Mucosa of rectum (tissue), 2 donors: ENCODE results near the gene ATXN1.
"Not testable (repeated sequence)": the region's sequence is repeated elsewhere in the genome, so short reads cannot be mapped to it uniquely, and the experiment has no call there.

Source experiments
- H3K27ac ChIP-seq, 2 donors: one replicate each; pipeline ENCODE4 v1.7.0; 2013; ENCODE audit warnings: inconsistent platforms in 2 of 2, low read depth in 2 of 2, low read length in 2 of 2
- H3K27me3 ChIP-seq, 2 donors: one replicate each; pipeline ENCODE4 v1.7.0; 2013; ENCODE audit warnings: low read length in 2 of 2; ENCODE audit not compliant: control insufficient read depth in 2 of 2, insufficient read depth in 2 of 2
- H3K36me3 ChIP-seq, 2 donors: one replicate each; pipeline ENCODE4 v1.7.0; 2013; ENCODE audit warnings: low read length in 2 of 2; ENCODE audit not compliant: control insufficient read depth in 2 of 2, insufficient read depth in 2 of 2
- H3K4me1 ChIP-seq, 2 donors: one replicate each; pipeline ENCODE4 v1.7.0; 2013; ENCODE audit warnings: low read length in 2 of 2, mild to moderate bottlenecking in 1 of 2; ENCODE audit not compliant: control insufficient read depth in 2 of 2, insufficient read depth in 2 of 2
- H3K4me3 ChIP-seq, 2 donors: one replicate each; pipeline ENCODE4 v1.7.0; 2013; ENCODE audit warnings: low read length in 2 of 2
- H3K9ac ChIP-seq, 2 donors: one replicate each; pipeline ENCODE4 v1.7.0; 2013; ENCODE audit warnings: low read length in 2 of 2, low read depth in 1 of 2, mild to moderate bottlenecking in 1 of 2
- H3K9me3 ChIP-seq, 2 donors: one replicate each; pipeline ENCODE4 v1.7.0; 2013; ENCODE audit warnings: low read length in 2 of 2; ENCODE audit not compliant: control insufficient read depth in 2 of 2
- donor health status: healthy.
- donor health status: Normal muscosa, but diverticular disease.

The ATXN1 gene

DNA sequence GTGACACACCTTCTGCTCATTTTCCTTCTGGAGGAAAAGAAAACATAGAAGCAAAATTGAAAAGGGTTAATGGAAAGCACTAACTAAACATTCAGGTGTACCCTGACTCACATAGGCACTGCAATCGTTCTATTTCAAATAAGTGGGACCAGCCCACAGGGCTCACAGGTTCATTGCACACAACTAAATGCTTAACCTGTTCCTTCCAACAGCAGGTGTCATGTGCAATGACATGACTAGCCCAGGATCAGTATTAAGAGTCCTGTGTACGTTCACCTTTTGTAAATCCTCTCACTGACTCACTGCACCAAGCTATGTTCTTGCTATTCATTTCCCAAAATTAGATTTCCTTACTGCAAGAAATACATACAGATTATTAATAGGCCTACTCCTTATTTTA, 371.6 kb downstream of the ATXN1 start:
- H3K36me3 ChIP-seq: no peaks in the 10 kb centered on the region
- H3K9ac ChIP-seq: no peak overlapping the region
- H3K27ac ChIP-seq: no peak overlapping the region
- H3K9me3 ChIP-seq: no peaks in the 10 kb centered on the region
- H3K4me1 ChIP-seq: no peaks in the 10 kb centered on the region
- H3K27me3 ChIP-seq: no peaks in the 10 kb centered on the region
- H3K4me3 ChIP-seq: no peak overlapping the region

DNA sequence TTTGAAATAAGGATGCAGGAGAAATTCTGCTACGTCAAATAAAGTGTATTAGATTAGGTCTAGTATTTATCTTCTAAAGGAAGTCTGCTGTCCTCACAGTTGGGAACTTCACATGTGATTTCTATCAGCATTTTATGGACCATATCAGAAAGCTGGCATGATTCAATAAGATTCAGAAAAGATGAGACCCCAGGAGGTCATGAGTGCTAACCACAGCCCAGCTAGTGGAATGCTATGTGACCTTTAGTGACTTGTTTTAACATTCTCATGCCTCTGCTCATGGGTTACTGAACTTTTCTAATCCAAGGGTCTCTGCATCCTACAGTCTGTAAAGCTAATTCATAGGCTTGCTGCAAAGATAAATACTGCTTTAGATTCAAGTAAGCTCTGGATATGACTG, 372.8 kb downstream of the ATXN1 start:
- H3K9ac ChIP-seq: no peak overlapping the region
- no peaks in the 10 kb centered on the region for H3K27me3 ChIP-seq
- no peaks in the 10 kb centered on the region for H3K4me1 ChIP-seq

DNA sequence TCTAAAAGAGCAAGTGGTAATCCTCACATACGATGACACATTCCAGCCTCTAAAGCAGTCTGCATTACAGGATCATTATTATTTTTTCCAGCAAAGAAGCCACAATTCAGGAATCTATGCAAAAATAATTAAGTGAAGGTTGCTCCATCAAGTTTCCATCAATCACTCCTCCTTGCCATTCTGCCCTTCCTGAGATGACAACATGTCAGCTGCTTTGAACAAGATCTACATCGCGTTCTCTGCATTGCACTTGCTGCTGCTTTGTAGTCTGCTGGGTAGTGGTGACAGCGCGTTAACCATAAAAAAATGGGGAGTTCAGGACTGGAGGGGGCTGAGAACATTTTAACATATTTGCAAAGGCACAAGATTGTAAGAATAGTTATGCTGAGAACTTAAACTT, 375.2 kb downstream of the ATXN1 start:
- Histone ChIP-seq H3K27ac (no peak overlapping the region), H3K36me3 (no peaks in the 10 kb centered on the region), H3K4me1 (no peaks in the 10 kb centered on the region), H3K9ac (no peak overlapping the region), H3K27me3 (no peaks in the 10 kb centered on the region), H3K9me3 (no peaks in the 10 kb centered on the region), H3K4me3 (no peak overlapping the region)

More for the DNA sequence above, 372.8 kb downstream of the ATXN1 start:
- H3K36me3 ChIP-seq: no peaks in the 10 kb centered on the region
- H3K9me3 ChIP-seq: no peaks in the 10 kb centered on the region
- no peak overlapping the region for H3K27ac ChIP-seq
- no peak overlapping the region for H3K4me3 ChIP-seq

DNA sequence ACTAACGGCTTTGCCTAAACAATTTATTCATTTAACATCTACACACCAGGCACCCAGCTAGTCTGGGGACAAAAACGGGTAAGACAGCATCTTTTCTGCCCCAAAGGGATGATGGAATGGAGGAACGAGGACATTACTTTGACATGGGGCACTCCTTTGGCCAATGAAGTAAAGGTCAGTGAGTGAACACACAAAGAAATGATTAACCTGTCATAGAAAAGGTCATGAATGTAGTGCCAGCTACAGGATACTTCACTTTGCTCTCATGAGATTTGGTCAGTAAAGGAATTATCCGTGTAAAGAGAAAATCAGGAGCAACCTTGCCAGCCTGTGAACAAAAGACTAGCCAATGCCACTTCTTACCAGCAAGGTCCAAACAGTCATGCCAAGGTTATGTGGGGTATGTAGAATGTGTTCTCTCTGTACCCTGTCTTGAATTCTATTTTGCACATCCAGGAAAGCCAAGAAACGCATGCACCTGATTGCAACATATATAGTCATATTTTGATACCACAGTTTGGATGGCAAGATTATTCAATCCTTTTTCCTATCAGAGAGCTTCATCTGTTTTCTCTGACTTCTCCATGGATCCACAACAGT, 377.6 kb downstream of the ATXN1 start:
- H3K4me3 ChIP-seq: no peak overlapping the region
- H3K36me3 ChIP-seq: no peaks in the 10 kb centered on the region
- no peak overlapping the region for H3K27ac ChIP-seq

DNA sequence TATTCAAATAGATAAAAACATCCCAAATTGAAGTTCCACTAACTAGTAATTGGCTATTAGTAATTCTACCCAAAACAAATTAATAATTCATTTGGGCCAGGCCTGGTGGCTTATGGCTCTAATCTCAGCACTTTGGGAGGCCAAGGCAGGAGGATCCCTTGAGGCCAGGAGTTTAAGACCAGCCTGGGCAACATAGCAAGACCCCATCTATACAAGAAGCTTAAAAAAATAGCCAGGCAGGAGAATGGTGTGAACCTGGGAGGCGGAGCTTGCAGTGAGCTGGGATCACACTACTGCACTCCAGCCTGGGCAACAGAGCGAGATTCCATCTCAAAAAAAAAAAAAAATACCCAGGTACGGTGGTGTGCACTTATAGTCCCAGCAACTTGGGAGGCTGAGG, 379.3 kb downstream of the ATXN1 start:
- H3K9ac ChIP-seq, H3K27me3 ChIP-seq, H3K4me3 ChIP-seq, H3K9me3 ChIP-seq, H3K4me1 ChIP-seq, H3K36me3 ChIP-seq, H3K27ac ChIP-seq: not testable (repeated sequence)

More for the DNA sequence above, 377.6 kb downstream of the ATXN1 start:
- no peaks in the 10 kb centered on the region for H3K4me1 ChIP-seq
- no peaks in the 10 kb centered on the region for H3K9me3 ChIP-seq
- H3K9ac ChIP-seq: no peak overlapping the region
- H3K27me3 ChIP-seq: no peaks in the 10 kb centered on the region

DNA sequence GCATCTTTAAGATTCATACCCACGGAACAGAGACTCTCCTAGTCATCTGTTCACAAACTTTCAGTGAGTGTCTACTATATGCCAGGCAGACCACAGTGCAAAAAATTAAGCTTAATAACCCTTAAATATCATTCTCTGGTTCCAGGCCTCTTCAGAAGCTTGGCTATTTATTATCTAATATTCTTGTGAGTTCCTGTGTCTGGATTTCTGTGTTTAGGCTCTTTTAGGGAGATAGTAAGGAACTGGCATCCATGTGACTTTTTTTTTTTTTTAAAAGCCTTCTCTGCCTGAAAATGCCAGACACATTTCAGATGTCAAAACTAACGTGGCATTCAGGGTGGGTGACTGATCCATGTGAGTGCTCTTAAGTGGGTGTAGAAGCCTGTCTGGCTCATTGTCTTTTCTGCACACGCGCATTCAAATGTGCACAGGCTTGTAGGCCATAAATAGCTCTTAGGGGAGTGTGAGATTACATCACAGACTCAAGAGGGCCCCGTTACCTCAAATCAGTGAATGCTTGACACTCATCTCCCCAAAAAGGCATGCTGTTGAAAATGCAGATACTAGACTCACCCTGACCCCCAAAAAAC, 380.9 kb downstream of the ATXN1 start:
- Histone ChIP-seq H3K27ac (no peak overlapping the region), H3K9me3 (no peaks in the 10 kb centered on the region), H3K27me3 (no peaks in the 10 kb centered on the region), H3K4me3 (no peak overlapping the region), H3K36me3 (no peaks in the 10 kb centered on the region), H3K9ac (no peak overlapping the region), H3K4me1 (no peaks in the 10 kb centered on the region)

DNA sequence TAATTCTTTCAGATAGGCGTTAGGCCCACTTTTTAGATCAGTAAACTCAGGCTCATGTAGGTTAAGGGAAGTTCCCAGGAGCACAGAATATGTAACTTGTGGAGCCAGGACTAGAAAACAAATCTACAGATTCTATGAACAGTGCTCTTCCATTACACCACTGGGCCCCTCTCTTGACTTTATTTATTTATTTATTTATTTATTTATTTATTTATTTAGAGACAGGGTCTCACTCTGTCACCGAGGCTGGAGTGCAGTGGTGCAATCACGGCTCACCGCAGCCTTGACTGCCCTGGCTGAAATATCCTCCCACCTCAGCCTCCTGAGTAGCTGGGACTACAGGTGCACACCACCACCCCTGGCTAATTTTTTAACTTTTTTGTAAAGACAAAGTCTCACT, 382.9 kb downstream of the ATXN1 start:
- not testable (repeated sequence) for H3K27ac ChIP-seq, H3K4me3 ChIP-seq, H3K36me3 ChIP-seq, H3K4me1 ChIP-seq, H3K9me3 ChIP-seq, H3K9ac ChIP-seq, H3K27me3 ChIP-seq

DNA sequence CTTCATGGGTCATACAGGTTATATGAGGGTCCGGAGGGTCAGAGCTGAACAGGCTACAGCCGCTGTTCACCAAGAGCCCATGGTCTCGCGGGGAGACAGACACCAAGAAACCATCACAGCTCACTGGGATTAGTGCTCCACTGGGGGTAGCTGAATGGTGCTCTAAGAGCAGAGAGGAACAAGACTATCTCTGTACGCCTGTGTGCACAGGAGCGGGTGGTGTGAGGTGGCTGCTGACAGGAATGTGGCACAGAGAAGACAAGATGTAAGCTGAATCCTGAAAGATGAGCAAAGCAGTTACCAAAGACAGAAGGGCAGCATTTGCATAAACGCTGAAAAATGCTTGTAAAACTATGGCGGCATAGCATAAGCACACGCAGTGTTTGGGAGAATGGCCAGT, 383.8 kb downstream of the ATXN1 start:
- Histone ChIP-seq H3K4me1 (no peaks in the 10 kb centered on the region), H3K27ac (no peak overlapping the region), H3K9me3 (no peaks in the 10 kb centered on the region), H3K9ac (no peak overlapping the region), H3K27me3 (no peaks in the 10 kb centered on the region), H3K4me3 (no peak overlapping the region), H3K36me3 (no peaks in the 10 kb centered on the region)

DNA sequence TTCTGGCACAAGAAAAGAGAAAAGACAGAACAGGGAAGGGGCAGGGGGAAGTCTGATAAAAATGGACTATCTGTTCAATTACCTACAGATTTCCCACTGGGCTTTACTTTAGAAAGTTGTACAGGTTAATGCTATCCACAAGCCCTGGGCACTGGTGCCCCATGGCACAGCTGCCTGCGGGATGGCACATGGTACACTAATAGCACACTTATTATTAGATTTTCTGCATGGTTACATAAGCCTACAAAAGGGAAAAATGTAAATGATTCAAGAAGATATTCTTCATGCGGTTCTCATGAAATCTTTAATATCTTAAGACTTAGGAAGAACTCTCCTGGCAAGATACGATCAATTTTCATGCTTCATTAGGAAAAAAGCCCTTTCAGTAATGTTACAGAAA, 385.4 kb downstream of the ATXN1 start:
- Histone ChIP-seq H3K27ac (no peak overlapping the region), H3K9me3 (no peaks in the 10 kb centered on the region), H3K9ac (no peak overlapping the region)

DNA sequence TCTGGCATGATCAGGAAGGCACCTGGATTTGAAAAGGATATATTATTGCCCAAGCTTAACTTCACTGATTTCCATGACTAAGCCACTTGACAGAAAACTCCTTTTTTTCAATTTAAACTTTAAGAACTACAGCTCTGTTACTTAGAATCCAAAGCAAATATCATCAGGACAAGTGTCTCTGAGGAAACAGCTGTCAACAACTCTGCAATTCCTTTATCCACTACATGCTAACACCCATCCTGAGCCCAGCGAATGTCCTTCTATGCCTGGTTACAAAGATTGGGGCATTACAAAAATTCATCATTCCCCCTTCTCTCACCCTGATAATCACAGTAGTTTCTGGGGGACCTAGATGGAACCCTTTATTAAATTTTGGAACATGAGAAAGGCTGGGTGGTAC, 386.1 kb downstream of the ATXN1 start:
- Histone ChIP-seq H3K9me3 (no peaks in the 10 kb centered on the region), H3K4me1 (no peaks in the 10 kb centered on the region), H3K27ac (no peak overlapping the region)

More for the DNA sequence above, 385.4 kb downstream of the ATXN1 start:
- Histone ChIP-seq H3K27me3 (no peaks in the 10 kb centered on the region), H3K4me1 (no peaks in the 10 kb centered on the region), H3K4me3 (no peak overlapping the region), H3K36me3 (no peaks in the 10 kb centered on the region)

More for the DNA sequence above, 386.1 kb downstream of the ATXN1 start:
- H3K4me3 ChIP-seq: no peak overlapping the region
- H3K9ac ChIP-seq: no peak overlapping the region
- H3K36me3 ChIP-seq: no peaks in the 10 kb centered on the region
- H3K27me3 ChIP-seq: no peaks in the 10 kb centered on the region
